ENCODE data around the gene NCKAP1. TPM values are rescaled to one million over a fixed set of nuclear protein-coding genes. Genes with fewer than 3 reads are reported as not detected.

Gene NCKAP1
- 64.0 and 75.3 TPM in 2 replicates for polyA plus RNA-seq (2012; rRNA removed)
- polyA plus RNA-seq (2012; cell fraction: cytosol; rRNA removed): 84.7 and 86.2 TPM in 2 replicates
- polyA plus RNA-seq (2012; cell fraction: nucleus; rRNA removed): 24.2 and 67.0 TPM in 2 replicates

GRCh38 chr2:183038341-183039300, at the start of gene NCKAP1:
NCKAP1 (minus strand) TSS chr2:183038457; CDS start chr2:183038099, 358 bp downstream.
- H3K27me3 ChIP-seq (ENCODE audit: insufficient read depth): no peaks in the 10 kb centered on the region
- TF ChIP-seq RCOR1 (IDR thresholded peaks at IDR 0.05; ENCODE audit: low read length): peak; percentile 53; the same call in 1 of the 2 replicates
- TF ChIP-seq FOXM1 (IDR thresholded peaks at IDR 0.05; ENCODE audit: low read depth): no peak
- peak; percentile 48 for TF ChIP-seq RAD21 (IDR thresholded peaks at IDR 0.05; ENCODE audit: low read length)
- peak; percentile 53; the same call in 1 of the 2 replicates for TF ChIP-seq SIN3A (IDR thresholded peaks at IDR 0.05; ENCODE audit: borderline replicate concordance, low read depth, low read length)
- TF ChIP-seq TEAD4 (IDR thresholded peaks at IDR 0.05; ENCODE audit: borderline replicate concordance, insufficient read depth): no peak
- TF ChIP-seq POLR2AphosphoS5 (IDR thresholded peaks at IDR 0.05; ENCODE audit: low read depth, low read length): no peak
- TF ChIP-seq ZBTB33 (IDR thresholded peaks at IDR 0.05; ENCODE audit: borderline replicate concordance, low read depth): no peak
- no peak for TF ChIP-seq GATA2 (CRISPR knock-in tag; IDR thresholded peaks at IDR 0.05)
- TF ChIP-seq CHD2 (IDR thresholded peaks at IDR 0.05; ENCODE audit: low read length, partially characterized antibody): no peak
- peak; percentile 69 for TF ChIP-seq CTCF (IDR thresholded peaks at IDR 0.05)
- TF ChIP-seq RXRA (IDR thresholded peaks at IDR 0.05; ENCODE audit: borderline replicate concordance, low read depth): no peak
- peak; percentile 87 for TF ChIP-seq USF1 (IDR thresholded peaks at IDR 0.05; ENCODE audit: borderline replicate concordance, low read depth)
- peak; percentile 35; the same call in 1 of the 2 replicates for TF ChIP-seq TAF1 (IDR thresholded peaks at IDR 0.05; ENCODE audit: borderline replicate concordance, low read depth, low read length)
- peak; percentile 41; the same call in 1 of the 2 replicates for TF ChIP-seq SMC3 (IDR thresholded peaks at IDR 0.05; ENCODE audit: low read depth, low read length)
- TF ChIP-seq MXI1 (IDR thresholded peaks at IDR 0.05; ENCODE audit: low read depth, low read length): peak; percentile 74
- peak within 1 kb of the TSS; percentile 95 for H3K9ac ChIP-seq
- peaks cover 14% of the 10 kb centered on the region for H3F3A ChIP-seq (replicated peaks; ENCODE audit: insufficient read depth)
- POLR2A ChIA-PET: interaction anchor here (0.8 kb wide), 1 partner anchor 206 kb away, joined by 3 read pairs; no protein-coding TSS in a partner anchor
- H2AFZ ChIP-seq (ENCODE audit: low read depth): peak within 1 kb of the TSS; percentile 90
- H3K36me3 ChIP-seq (replicated peaks in 1 of 2; ENCODE audit: control insufficient read depth in 1 of 2, insufficient read depth in 2 of 2, low read length in 1 of 2): no peaks in the 10 kb centered on the region
- peak within 1 kb of the TSS; percentile 75 for H3K4me2 ChIP-seq
- H3K9me3 ChIP-seq: no peaks in the 10 kb centered on the region
- H3K4me3 ChIP-seq (ENCODE audit: low read depth in 2 of 2, low read length in 1 of 2): peak within 1 kb of the TSS; percentile 71 to 79
- H3K79me2 ChIP-seq (ENCODE audit: insufficient read depth): peaks cover 44% of the 10 kb centered on the region
- H3K9me2 ChIP-seq: no peaks in the 10 kb centered on the region
- peaks cover 20 to 21% of the 10 kb centered on the region in 2 experiments; a peak in 3 of 4 replicates for H3K4me1 ChIP-seq (ENCODE audit: control insufficient read depth in 1 of 2, insufficient read depth in 2 of 2, low read depth in 1 of 2, low read length in 1 of 2)
- WGBS (ENCODE audit: low lambda C conversion rate): 20% methylated on average over 30 of the region's 68 CpGs
- peaks cover 35% of the 10 kb centered on the region for H4K20me1 ChIP-seq (ENCODE audit: insufficient read depth)
- CTCF ChIA-PET: interaction anchor here (0.9 to 1.4 kb wide), 2 partner anchors 46 to 55 kb away, joined by 3 read pairs; no protein-coding TSS in a partner anchor
- peak within 1 kb of the TSS; percentile 86 to 91 for H3K27ac ChIP-seq (ENCODE audit: low read depth in 2 of 2, low read length in 1 of 2)
- peak; percentile 93 for DNase-seq

All from SK-N-SH (cell line).